AG04449 (cell line): Measurements from ENCODE around the gene ATP6V0A1.

Experiments
- CTCF ChIA-PET: fragments of 350-600 bp; formaldehyde crosslinking; extraction: SDS; loops from one replicate; lab custom pipeline; 2021; ENCODE audit warnings: antibody characterized with exemption; lab: Yijun Ruan, JAX
- POLR2A ChIA-PET: fragments of 400-600, 350-600 bp; formaldehyde crosslinking; extraction: SDS; loops from one replicate; lab custom pipeline; 2020; ENCODE audit warnings: antibody characterized with exemption, inconsistent platforms; lab: Yijun Ruan, JAX
- DNase-seq: peaks from one replicate; pipeline ENCODE4 v3.0.0-alpha.2; 2010; ENCODE audit warnings: low read depth, low spot score
- H3K4me3 ChIP-seq: 2 replicates; pipeline ENCODE4 v1.5.1; 2011; ENCODE audit warnings: low read depth, mild to moderate bottlenecking, control low read depth, low read length
- TF ChIP-seq, protein P1 (sequence below): IDR thresholded peaks from one replicate; pipeline ENCODE4 v1.5.1; 2011; ENCODE audit warnings: mild to moderate bottlenecking, moderate library complexity, low read length, control low read depth, inconsistent platforms; ENCODE audit not compliant: insufficient read depth; ENCODE audit errors: missing control alignments

ATP6V0A1 gene

DNA sequence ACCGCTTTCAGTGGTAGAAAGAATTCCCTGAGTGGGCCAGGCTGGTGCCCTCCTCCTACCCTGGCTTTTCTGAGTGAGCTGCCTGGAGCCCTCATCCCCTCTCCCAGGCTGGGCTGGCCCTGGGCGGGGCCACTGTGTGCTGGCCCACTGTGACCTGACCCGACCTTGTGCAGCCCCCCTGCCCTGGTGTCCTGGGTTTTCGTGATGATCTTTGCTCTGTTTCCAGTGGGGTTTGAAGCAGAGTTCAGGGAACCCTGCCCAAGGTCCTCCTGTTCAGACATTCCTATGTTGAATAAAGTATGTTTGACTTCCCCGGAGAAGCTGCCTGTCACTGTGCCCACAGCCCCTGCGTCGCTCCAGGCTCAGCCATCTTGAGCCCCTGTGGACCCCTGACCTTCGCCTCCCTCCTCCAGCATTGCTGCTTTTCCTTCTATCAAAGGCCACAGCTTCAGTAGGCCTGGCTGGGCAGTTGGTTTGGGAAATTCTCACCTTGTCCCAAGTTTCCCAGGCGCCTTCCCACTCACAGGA, 63.6 kb downstream of the ATP6V0A1 start:
- DNase-seq: no peak
- no peak overlapping the region for H3K4me3 ChIP-seq
- ChIA-PET POLR2A (interaction anchor here (1.9 kb wide), 1 partner anchor 99 kb away, joined by 8 read pairs; the partner anchor contains the start of gene CAVIN1), CTCF (interaction anchor here (1.6 to 12.1 kb wide), 2 partner anchors 201 to 210 kb away, joined by 3 to 170 read pairs; no protein-coding TSS in a partner anchor)
- TF ChIP-seq, protein P1, sequence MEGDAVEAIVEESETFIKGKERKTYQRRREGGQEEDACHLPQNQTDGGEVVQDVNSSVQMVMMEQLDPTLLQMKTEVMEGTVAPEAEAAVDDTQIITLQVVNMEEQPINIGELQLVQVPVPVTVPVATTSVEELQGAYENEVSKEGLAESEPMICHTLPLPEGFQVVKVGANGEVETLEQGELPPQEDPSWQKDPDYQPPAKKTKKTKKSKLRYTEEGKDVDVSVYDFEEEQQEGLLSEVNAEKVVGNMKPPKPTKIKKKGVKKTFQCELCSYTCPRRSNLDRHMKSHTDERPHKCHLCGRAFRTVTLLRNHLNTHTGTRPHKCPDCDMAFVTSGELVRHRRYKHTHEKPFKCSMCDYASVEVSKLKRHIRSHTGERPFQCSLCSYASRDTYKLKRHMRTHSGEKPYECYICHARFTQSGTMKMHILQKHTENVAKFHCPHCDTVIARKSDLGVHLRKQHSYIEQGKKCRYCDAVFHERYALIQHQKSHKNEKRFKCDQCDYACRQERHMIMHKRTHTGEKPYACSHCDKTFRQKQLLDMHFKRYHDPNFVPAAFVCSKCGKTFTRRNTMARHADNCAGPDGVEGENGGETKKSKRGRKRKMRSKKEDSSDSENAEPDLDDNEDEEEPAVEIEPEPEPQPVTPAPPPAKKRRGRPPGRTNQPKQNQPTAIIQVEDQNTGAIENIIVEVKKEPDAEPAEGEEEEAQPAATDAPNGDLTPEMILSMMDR: no peak

DNA sequence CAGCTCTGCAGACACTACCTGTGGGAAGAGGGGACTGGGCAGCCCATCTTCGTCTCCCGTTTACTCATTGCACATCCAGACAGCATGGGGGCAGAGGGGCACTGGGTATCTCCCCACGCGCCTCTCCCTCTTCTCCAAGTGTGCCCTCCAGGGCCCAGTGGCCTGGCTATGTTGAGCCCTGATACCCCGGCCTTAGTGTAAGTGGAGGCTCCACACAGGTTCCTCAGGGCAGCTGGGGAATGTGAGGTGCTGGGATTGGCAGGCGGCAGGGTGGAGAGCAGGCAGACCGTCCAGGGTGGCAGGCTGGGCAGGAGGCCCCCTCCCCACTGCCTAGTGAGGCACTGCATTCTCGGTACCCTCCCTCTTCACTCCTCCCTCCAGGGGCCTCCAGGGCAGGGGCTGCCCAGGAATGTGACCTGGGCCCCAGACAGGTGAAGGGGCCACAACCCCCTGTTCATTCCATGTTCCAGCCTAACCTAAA, 64.2 kb downstream of the ATP6V0A1 start:
- no peak overlapping the region for H3K4me3 ChIP-seq
- no peak for DNase-seq
- TF ChIP-seq, protein P1: no peak
- CTCF ChIA-PET: interaction anchor here (1.6 to 12.1 kb wide), 2 partner anchors 201 to 211 kb away, joined by 3 to 170 read pairs; no protein-coding TSS in a partner anchor
- POLR2A ChIA-PET: interaction anchor here (1.9 kb wide), 1 partner anchor 100 kb away, joined by 8 read pairs; the partner anchor contains the start of gene CAVIN1

DNA sequence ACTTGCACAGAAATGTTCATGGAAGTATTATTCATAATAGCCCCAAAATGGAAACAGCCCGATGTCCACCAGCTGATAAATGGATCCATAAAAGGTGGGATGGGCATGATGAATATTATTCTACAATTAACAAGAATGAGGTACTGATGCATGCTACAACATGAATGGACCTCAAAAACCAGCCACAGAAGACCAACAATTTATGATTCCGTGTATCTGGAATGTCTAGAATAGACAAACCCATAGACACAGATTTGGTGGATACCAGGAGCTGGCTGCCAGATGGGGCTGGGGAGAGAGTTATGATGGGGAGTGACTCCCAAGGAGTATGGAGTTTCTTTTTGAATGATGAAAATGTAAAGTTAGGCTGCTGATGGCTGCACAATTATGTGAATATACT, 66.5 kb downstream of the ATP6V0A1 start:
- peak; percentile 72 for DNase-seq
- POLR2A ChIA-PET: interaction anchor here (0.6 to 3.2 kb wide), 5 partner anchors 20 to 213 kb away, joined by 3 to 32 read pairs (median 4); partner anchors contain the start of gene CAVIN1
- H3K4me3 ChIP-seq: no peak overlapping the region
- TF ChIP-seq, protein P1: no peak
- CTCF ChIA-PET: interaction anchor here (0.9 to 12.1 kb wide), 4 partner anchors 11 to 303 kb away, joined by 4 to 170 read pairs (median 11); partner anchors contain the start of gene NAGLU

DNA sequence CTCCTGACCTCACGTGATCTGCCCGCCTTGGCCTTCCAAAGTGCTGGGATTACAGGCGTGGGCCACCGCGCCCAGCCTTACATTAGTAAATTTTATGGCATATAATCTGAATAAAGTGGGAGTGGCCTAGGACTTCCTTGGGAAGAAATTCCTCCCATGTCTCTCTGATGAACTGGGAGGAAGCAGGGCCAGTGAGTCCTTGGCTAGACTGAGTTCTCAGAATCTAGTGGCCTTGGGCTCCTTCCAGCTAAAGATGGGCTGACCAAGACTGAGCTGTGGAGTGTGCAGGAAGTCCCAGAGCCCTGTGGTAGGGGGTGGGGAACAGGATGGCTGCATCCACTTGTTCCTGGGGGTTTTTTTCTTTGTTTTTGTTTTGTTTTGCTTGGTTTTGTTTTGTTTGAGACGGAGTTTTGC, 67.4 kb downstream of the ATP6V0A1 start:
- ChIA-PET CTCF (interaction anchor here (1.5 to 12.1 kb wide), 6 partner anchors 8 to 215 kb away, joined by 4 to 170 read pairs (median 18); partner anchors contain the start of gene NAGLU), POLR2A (interaction anchor here (1.5 to 3.2 kb wide), 3 partner anchors 10 to 214 kb away, joined by 4 to 32 read pairs (median 9); partner anchors contain the start of genes CAVIN1 and NAGLU)
- no peak for DNase-seq
- TF ChIP-seq, protein P1: no peak
- no peak overlapping the region for H3K4me3 ChIP-seq

DNA sequence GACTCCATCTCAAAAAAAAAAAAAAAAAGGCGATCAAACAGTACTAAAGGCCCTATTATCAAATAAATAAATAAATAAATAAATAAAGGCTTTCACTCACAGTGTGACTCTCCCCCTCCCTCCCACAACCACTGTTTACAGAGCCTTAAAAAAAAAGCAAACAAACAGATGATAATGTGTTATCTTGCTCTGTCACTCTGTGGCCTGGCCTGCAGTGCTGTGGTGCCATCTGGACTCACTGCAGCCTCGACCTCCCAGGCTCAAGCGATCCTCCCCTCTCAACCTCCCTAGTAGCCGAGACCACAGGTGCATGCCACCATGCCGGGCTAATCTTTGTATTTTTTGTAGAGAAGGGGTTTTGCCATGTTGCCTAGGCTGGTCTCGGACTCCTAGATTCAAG, 69.3 kb downstream of the ATP6V0A1 start:
- CTCF ChIA-PET: interaction anchor here (0.7 to 12.1 kb wide), 44 partner anchors 8 to 424 kb away, joined by 3 to 170 read pairs (median 5); partner anchors contain the start of genes CAVIN1, HCRT, KCNH4 and NAGLU
- DNase-seq: no peak
- POLR2A ChIA-PET: interaction anchor here (0.6 to 3.2 kb wide), 9 partner anchors 9 to 240 kb away, joined by 3 to 32 read pairs (median 4); partner anchors contain the start of genes CAVIN1, NAGLU and STAT5A
- no peak overlapping the region for H3K4me3 ChIP-seq
- TF ChIP-seq, protein P1: no peak

DNA sequence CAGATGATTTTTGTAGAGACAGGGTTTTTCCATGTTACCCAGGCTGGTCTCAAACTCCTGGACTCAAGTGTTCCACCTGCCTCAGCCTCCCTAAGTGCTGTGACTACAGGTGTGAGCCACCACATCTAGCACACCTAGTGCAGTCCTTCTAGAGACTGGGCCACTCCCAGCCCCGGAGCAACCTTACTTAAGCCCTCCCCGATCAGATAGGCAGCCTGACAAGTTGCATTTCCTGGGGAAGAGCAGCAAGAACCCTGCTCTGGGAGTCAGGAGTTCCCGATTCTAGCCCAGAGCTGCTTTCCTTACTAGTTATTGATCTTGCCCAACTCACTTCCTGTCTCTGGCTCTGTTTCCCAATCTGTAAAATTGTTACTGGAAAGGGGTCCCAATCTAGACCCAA, 70.4 kb downstream of the ATP6V0A1 start:
- POLR2A ChIA-PET: no interaction called here
- no peak overlapping the region for H3K4me3 ChIP-seq
- no peak for DNase-seq
- TF ChIP-seq, protein P1: no peak
- CTCF ChIA-PET: interaction anchor here (5.4 to 12.1 kb wide), 2 partner anchors 9 to 208 kb away, joined by 38 to 170 read pairs; no protein-coding TSS in a partner anchor
